Measurements from ENCODE around the gene RBM38.

Gene RBM38

DNA sequence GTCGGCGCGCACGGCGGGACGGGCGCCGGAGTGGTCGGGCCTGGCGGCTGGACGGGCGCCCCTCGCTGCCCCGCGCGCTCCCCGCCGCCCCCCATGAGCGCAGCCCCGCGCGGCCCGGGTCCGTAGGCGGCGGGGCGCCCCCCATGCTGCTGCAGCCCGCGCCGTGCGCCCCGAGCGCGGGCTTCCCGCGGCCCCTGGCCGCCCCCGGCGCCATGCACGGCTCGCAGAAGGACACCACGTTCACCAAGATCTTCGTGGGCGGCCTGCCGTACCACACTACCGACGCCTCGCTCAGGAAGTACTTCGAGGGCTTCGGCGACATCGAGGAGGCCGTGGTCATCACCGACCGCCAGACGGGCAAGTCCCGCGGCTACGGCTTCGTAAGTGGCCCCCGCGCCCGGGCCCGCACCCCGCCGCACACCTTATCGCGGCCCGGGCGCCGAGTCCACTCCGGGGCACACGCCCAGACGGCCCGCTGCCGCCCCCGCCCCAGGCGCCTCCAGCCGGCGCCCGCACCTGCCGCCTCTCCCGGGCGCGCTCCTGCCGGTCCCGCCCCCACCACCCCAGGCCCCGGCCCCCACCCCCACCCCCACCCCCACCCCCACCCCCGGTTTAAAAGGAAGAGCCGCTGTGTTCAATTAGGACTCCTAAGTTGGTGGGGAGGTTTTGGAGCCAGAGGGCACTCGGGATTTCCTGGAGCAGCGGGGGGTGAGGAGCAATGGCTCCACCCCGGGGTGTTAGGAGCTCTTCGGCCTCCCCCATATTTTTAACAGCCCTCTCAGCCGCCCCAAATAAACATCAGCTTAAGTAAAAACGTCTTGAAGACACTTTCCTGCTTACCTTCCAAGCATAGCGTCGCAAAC, 474 bp downstream of the RBM38 start:
- peak; percentile 43 for DNase-seq

DNA sequence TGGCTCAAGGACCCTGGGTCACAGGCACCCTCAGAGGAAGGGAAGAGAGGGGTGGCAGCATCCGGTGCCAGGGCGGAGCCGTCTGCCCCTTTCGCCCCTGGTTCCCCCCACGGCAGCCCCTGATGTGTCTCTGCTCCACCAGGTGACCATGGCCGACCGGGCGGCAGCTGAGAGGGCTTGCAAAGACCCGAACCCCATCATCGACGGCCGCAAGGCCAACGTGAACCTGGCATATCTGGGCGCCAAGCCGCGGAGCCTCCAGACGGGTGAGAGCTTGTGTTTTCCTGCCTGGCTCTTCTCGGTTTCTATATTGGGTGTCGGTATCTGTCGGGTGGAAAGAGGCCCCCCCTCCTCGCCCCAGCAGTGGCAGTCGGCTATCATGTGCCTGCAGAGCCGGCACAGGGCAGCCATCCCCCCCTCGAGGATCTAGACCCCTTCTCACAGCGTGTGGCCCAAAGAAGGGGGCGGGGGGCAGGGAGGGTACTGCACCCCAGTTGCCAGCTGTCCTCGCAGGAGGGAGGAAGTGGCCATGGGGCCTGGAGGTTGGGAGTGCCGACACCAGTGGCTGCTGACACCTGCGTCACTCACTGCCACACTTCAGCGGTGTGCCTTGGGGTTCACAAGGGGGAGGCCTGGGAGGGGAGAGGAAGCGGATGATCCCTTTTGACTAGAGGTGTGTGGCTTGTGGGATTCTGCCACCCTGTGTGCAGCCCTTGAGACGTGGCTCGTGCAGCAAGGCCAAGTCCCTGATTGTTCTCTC, 1.5 kb downstream of the RBM38 start:
- DNase-seq, result peak; percentile 86

DNA sequence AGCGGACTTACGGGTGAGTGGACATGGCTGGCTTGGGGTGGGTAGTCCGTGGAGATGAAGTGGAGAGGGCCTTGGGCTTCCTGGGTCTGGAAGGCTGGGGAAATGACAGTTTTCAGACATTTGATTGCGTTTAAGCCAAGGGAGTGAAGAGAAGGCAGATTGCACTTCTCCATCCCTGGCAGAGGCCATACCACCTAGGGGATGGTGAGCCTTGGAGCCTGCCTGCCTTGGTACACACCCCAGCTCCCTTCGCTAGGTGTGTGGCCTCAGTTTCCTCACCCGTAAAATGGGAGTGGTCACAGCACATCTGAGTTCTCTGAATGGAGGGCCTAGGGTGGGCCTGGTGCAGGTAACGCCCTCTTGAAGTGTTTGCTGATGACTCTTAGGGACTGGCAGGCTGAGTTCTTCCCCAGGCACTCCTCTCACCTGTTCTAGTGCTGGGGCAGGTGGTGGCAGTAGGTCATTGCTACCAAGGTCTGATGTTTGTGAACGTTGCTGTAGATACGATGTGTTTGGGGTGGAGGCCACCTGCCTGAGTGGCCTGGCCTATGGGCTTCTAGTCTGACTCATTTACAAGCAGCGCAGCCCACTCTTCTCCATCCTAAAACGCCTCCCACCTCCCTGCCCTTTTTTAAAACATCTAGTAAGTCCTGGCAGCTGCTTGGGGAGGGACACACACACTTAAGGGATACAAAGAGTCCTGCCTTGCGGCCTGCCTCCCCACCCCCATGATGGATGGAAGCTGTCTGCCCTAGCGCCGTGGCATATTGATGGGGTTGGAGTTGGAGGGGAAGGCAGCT, 2.3 kb downstream of the RBM38 start:
- DNase-seq, result no peak

DNA sequence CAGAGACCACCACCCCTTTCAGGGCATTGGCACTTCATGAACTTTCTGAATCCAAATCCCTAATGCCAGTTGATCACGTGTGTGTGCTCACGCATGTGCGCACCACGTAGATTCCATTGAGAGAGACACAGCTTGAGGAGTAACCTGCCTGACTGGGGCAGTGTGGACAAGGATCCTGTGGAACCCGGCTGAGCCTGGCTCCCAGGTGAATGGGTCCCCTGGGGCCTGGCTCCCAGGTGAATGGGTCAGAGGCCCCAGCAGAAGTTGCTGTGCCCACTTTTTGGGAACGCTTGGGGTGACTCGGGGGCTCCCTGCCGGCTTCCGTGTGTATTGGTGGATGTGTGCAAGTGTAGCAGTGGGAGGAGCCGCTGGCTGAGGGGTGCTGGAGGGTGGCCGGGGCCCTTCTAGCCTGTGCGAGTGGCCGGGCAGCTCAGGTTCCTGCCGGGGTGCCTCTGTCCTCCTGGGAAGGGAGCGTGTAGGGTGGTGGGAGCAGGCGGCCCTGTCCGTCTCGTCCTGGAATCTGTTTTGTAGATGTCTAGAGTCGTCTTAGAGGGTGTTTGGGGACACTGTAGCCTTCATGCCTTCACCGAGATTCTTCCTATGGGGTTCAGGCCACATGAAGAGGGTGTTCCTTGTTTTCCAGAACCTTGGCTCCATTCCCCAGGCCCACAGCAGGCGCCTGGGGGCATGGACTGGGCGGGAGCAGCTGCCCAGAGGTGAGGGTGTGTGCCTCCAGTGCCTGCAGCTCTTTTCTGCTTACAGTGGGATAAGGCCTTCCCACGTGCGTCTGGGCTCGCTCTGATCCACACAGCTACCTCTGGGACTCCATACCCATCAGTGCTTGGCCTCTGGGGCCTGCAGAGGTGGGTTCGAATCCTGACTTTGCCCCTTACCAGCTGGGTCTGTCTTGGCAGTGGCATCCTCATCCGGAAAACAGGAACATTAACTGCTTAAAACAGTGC, 3.2 kb downstream of the RBM38 start:
- no peak for DNase-seq

DNA sequence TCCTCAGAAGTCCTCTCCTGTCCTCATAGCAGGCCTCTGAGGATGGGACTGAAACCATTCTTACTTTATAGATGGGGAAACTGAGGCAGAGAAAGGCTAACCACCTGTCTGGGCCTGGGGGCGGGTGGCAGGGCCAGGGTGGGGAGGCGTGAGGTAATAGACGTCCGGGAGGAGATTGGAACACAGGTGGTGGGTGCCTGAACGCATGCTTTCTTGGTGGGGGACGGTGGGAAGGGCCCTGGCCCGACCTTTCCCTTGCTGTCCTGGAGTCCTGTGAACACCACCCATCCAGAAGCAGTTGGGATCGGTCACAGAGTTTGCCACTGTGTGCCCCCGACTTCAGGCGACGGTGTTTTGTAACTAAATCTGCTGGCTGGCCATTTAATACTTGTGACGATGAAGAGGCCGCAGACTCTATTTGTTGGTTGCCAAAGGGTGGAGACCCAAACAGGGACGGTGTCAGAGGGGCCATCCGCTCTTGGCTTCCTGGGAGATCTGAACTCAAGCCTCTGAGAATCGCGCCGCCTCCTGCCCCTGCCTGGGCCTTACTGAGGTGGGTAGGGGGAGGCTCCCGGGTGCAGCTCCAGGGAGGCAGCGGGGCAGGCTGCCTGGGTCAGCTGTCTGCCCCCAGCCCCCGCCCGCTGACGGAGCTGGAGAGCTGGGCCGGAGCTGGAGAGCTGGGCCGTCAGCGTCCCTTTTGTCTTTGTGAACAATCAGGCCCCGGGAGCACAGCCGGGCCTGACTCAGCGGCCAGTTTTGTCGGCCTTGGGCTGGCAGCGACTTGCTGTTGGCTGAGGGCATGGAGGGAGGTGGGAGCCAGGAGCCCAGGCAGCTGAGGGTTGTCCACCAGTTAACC, 4.1 kb downstream of the RBM38 start:
- no peak for DNase-seq

DNA sequence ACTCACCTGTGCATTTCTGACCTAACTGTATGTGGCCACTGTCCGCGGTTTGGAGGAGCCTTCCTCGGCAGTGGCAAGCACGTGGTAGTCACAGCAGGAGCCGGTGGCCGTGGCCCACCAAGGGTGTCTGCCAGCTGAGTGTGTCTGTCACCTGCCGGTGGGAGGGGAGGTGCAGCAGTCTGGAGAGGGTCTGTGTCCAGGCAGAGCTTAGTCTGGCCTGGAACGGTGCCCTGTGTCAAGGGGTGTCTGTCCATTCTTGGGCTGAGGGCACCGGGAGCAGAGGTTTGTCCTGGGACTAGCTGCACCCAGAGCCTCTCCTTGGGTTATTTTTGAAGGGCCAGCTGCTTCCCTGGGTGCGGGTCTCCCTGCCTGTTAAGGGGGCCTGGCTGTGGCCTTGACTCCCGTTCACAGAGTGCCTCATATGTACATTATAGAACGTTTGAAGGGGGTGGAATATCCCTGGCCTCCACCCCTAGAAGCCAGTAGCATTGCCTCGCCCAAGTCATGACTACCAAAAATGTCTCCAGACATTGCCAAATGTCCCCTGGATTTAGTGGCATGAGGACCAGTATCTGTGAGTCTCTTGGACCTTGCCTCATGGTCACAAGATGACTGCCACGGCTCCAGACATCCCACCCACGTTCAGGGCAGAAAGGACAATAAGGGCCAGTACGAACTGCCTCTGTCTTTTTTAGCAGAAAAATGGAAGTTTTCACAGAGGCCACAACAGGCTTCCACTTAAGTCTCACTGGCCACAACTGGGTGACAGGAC, 5.2 kb downstream of the RBM38 start:
- DNase-seq, result no peak

DNA sequence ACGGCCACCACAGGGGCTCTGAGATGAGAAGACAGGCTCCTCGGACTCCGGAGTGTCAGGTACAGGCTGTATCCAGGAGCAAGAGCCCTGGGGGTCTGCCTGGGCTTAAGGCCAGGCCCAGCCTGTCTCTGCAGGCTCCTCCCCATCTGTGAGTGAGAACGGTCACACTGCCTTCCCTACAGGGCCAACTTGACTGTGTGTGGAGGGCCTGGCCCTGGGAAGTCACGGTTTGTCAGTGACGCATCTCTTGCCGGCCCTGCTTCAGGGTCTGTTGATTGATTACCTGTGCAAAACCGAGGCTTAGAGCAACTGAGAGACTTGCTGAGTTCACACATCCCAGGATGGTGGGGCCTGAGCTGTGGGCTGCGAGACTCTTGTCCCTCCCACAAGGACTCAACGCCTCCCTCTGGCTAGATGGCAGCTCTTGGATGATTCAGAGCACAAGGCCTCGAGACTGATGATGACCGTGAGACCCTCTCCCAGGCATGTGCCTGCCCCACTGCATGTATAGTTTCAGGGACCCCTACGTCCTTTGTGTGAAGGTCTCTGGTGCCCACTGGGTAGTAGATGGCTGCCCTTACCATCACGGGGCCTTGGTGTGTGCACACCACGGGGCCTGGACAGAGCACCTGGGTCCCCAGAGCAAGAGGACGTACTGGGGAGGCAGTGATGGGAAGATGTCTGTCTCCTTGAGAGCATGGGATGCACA, 5.9 kb downstream of the RBM38 start:
- DNase-seq, result peak; percentile 28

DNA sequence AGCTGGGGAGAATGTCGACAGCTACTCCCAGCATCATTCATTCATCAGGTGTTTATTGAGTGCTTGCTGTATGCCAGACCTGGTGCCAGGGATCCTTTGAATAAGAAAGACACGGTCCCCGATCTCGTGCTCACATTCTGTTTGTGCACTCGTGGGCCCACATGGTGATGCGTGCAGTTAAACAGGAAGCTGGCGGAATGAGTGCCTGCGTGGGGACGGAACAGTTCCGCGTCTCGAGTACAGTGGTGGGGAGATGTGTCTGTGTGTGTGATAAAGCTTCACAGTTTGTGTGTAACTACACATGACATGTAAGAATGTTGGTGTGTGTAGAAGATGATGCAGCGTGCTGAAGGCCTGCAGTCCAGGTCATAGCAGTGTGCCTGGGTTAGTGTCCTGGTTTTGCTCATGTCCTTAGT, 6.5 kb downstream of the RBM38 start:
- DNase-seq, result peak; percentile 80

DNA sequence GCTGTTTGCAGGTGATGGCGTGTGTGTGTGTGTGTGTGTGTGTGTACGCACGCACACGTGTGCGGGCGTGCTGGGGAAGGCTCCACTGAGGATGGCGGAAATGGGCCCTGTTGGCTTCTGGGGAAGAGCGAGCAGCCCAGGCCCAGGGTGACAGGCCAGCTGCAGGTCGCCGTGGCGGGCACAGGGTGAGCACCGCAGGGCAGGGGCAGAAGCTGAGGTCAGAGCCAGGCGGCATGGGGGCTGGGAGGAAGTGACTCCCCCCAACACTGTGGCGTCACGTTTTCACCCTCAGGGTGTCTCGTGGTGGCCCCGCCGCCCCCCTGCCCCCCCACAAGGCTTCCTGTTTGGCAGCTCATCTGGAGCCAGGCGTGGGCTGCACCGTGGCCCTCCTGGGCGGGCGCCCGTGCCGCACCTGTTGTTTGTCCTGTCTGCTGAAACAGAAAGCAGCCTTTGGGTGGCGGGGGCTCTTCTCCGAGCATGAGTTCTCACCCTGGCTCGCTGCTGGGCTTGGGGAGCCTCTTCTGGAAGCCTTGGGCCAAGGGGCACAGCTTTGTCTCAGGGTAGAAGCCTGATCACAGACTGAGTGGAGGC, 7.1 kb downstream of the RBM38 start:
- peak; percentile 95 for DNase-seq

DNA sequence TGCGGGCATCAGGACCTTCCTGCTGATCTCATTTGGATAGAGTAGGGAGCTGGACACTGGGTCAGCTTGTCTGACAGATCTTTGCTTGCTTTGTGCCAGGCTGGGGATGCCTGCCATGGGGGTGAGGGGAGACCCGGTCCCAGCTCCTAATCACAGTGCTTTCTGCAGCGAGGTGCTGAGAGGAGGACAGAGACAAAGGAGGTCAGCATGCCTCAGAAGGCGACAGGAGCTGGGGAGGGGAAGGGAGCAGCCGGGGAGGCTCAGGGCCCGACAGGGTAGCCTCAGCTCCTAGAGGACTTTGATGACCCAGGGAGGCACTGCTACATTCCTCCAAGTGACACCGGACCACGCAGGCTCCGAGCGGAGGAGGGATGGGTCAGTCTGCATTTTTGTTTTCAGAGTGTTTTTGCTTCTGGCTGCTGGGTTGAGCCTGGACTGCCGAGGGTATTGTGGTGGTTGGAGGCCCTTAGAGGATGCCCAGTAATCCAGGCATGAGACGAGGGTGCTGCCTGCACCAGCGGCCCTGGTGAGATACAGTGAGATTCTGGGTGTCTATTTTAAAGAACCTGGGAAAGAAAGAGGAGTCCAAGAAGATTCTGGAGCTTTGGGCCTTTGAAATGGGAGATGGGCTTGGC, 7.8 kb downstream of the RBM38 start:
- peak; percentile 21 for DNase-seq

DNA sequence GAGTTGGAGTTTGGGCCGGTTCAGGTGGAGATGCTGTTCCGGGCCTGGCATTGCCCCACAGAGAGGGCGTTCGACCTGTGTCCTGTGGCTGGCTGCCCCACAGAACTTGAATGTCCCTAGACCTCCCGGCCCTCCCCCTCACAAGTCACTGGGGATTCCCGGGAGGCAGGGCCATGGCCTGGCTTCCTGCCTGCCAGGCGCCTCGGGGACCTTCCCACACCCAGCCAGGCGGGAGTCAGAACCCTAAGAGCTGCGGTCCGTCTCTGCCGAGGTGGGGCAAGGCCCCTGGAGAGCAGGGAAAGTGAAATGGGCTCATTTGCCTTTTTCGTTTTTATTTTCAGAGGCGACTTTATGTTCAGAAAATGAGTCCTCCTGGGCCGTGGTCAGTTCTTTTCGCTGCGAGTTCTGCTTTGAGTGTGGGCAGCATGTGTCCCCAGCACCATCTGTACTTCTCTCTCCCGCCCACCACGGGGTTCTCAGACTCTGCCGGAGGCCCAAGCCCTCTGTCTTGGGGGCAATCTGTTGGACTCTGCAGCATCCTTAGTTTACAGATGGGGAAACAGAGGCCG, 8.5 kb downstream of the RBM38 start:
- DNase-seq, result peak; percentile 37

DNA sequence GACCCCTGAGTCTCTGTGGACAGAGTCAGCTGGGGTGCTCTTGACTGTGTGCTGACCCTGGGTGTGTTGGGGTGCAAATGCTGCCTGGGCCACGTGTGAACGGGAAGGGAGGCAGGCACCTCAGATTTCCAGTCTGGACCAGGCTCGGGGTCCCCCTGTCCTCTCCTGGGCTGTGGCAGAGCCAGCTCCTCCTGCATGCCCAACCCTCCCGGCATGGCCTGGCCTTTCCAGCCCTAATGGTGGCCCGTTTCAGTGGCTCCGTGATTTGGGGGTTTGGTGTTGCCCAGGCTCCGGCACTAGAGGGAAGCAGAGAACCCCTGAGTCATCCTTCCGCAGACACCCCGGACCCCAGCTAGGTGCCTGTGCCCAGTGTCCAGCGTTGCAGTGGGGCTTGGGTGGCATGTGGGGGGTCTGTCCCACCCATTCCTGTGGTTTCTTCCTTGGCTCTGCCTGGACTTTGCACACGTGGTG, 9.1 kb downstream of the RBM38 start:
- peak; percentile 27 for DNase-seq

DNA sequence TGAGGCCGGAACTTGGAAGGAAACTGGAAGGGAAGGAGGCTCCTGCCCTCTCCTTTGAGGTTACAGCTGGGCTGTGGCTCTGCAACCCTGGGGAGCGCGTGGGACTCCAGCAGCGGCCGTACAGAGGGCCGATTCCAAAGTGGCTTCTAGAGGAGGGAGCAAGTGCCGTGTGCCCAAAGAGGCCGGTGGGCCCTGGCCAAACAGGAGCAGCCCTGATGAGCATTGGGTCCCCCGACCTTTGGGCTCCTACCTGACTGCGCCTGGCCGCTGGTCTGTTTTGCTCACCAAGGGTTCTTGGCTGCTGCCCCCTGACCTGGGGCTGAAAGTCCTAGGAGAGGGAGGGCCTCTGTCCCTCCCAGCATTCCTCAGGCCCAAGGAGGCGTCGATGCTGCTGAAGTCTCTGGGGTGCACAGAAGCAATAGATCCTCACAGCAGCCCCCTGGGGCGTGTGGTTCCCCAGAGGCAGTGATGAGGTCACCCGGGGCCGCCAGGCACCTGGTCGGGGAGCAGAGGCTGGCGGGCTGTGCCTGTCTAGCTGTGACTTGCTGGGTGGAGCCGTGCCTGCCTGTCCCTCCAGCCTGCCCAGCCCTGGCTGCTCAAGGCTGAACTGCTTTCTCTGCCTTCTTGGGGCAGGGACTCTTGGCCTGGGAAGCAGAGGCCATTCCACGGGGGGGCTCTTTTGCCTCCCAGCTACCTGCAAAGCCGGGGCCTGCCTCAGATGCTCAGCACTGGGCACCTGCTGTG, 9.8 kb downstream of the RBM38 start:
- peak; percentile 33 for DNase-seq

DNA sequence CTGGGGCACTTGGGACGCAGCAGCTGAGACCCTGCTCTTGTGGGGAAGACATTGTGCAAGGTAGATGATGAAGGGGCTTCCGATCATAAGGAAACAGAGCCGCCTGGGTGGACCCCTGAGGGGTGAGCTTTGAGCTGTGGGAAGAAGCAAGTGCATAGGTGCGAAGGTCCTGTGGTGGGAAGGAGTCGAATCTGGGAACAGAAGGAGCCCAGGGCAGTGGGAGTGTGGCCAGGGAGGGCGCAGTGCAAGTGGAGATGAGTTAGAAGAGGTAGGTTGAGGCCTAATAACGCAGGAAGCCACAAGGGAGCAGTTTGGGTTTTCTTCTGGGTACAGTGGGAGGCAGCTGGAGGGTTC, 10.3 kb downstream of the RBM38 start:
- no peak for DNase-seq

DNA sequence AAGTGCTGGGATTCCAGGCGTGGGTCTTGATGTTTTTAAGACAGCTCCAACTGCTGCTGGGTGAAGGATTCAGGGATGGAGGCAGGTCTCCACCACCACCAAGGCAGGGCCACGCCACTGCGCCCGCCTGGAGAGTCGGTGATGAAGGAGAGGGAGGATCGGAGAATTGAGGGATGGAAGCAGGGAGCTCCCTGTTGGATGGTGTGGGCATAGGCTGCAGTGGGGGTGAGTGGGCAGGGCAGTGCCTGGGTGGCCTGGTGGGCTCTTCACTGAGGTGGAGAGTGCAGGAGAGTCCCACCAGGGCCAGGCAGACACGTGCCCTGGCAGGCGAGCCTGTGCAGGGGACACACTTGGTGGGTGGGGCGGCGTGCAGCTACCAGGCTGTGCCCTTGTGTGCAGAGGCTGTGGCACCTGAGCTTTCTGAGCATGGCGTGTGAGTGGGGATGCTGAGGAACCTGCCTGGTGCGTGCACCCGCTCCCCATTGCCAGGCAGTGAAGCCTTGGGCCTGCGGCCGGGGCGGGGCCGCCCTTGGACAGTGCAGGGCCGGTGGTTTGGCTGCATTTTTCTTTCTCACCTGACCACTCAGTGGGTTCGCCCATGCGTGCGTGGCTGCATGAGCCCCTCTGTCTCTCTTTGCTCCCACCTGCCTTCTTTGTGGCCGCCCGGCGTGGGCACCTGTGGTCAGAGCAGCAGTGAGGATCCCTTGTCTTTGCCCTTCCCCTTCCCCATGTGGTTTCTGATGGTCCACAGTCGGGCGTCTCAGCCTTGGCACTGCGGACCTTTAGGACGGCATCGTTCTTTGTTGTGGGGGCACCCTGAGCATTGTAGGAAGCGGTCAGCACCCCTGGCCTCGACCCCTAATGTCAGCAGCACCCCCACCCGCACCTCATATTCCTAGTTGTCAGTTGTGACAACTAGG, 11.3 kb downstream of the RBM38 start:
- DNase-seq, result no peak

DNA sequence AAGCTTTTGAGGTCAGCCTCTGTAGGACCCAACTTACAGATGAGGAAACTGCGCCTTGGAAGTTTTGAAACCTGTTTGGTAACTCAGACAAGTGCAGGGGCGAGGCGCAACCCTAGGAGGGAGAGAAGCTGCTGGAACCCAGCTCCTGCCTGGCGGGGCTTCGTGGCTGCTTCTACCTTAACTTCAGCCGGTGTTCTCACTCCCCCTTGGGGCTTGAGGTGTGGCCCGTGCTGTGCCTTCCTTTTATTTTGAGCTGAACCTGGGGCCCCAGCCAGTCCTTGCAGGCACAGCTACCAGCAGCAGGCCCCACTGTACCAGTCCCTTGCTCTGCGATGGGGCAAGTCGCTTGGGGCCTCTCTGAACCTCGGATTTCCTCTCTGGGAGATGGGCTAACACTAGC, 12.0 kb downstream of the RBM38 start:
- DNase-seq, result no peak

Measured in CD4-positive, alpha-beta T cell treated with Interleukin-17A for 4 hours (primary cell).